Measurements from ENCODE around the gene TCEANC.
A peak's percentile ranks its signal among the peaks of the same experiment; 100 is the strongest.

Gene TCEANC

DNA sequence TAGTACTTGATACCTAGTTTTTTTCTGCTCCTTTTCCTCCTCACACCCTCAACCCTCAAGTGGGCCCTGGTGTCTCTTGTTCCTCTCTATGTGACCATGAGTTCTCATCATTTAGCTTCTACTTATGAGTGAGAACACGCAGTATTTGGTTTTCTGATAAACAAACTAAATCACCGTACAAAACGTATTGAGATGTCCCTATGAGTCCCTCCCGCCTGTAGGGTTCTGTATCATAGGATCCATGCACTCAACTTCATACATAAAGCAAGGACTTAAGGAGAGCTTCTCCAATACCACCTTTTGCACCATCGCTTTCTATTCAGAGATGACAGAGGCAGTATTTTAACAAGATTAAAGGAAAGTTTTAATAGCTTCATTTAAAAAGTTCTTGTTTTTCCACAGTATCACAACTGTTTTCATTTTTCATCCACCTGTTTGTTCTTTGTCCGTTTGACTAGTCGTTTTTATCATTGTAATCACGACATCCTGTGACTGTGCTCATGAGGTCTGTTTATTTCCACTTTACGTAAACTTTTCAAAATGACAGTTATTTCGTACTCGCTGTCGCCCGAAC lies 35.5 kb downstream of the TCEANC start:
- H3K4me1 ChIP-seq (ENCODE audit: control insufficient read depth in 1 of 2, insufficient read depth in 1 of 2, low read depth in 1 of 2, low read length in 1 of 2): peaks cover 12 to 30% of the 10 kb centered on the region in 2 experiments
- TF ChIP-seq, protein P1, sequence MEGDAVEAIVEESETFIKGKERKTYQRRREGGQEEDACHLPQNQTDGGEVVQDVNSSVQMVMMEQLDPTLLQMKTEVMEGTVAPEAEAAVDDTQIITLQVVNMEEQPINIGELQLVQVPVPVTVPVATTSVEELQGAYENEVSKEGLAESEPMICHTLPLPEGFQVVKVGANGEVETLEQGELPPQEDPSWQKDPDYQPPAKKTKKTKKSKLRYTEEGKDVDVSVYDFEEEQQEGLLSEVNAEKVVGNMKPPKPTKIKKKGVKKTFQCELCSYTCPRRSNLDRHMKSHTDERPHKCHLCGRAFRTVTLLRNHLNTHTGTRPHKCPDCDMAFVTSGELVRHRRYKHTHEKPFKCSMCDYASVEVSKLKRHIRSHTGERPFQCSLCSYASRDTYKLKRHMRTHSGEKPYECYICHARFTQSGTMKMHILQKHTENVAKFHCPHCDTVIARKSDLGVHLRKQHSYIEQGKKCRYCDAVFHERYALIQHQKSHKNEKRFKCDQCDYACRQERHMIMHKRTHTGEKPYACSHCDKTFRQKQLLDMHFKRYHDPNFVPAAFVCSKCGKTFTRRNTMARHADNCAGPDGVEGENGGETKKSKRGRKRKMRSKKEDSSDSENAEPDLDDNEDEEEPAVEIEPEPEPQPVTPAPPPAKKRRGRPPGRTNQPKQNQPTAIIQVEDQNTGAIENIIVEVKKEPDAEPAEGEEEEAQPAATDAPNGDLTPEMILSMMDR (IDR thresholded peaks at IDR 0.05): no peak
- H3K27ac ChIP-seq: peak overlapping the region; percentile 85
- H3K4me3 ChIP-seq (ENCODE audit: low read depth in 1 of 2, low read length in 1 of 2): peak overlapping the region; percentile 75 to 84
- H3K9me3 ChIP-seq: no peaks in the 10 kb centered on the region
- H3K27me3 ChIP-seq: no peaks in the 10 kb centered on the region
- no peaks in the 10 kb centered on the region for H3K36me3 ChIP-seq

- Histone ChIP-seq H3K27ac (peak within 1 kb of the TSS; percentile 85), H3K27me3 (no peaks in the 10 kb centered on the region), H3K36me3 (no peaks in the 10 kb centered on the region), H3K9me3 (no peaks in the 10 kb centered on the region), H3K4me1 (ENCODE audit: control insufficient read depth in 1 of 2, insufficient read depth in 1 of 2, low read depth in 1 of 2, low read length in 1 of 2) (peaks cover 15 to 34% of the 10 kb centered on the region in 2 experiments), H3K4me3 (ENCODE audit: low read depth in 1 of 2, low read length in 1 of 2) (peak within 1 kb of the TSS; percentile 75 to 84)
- TF ChIP-seq, protein P1 (IDR thresholded peaks at IDR 0.05): no peak
Observed at GRCh38 chrX:13688958-13689740, 36.2 kb downstream of the TCEANC start, which contains the start of gene RAB9A. Gene RAB9A (plus strand): TSS chrX:13689128. CDS start chrX:13708747, 19,619 bp downstream.

DNA sequence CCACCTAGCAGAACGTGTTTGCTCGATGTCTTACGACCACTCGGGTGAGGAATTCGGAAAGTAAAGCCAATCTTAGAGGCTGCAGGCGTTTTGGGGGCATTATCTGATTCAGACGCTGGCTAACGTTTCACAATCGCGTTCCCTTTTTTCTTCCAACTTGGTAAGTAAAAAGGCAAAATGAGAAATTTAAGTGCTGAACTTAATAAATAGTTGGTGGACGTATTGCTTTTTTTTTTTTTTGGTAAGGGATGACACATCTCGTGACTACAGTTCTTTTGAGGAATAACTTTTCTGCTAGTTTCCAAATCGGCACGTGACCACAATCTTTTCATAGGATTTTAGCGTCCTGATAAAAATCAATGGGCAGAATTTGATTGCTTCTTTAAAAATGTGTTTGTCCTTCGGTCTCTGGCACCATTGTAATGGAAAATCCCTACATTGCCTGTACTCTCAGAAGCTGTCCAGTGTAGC lies 36.8 kb downstream of the TCEANC start:
- peak overlapping the region; percentile 85 for H3K27ac ChIP-seq
- peak overlapping the region; percentile 75 to 84 for H3K4me3 ChIP-seq (ENCODE audit: low read depth in 1 of 2, low read length in 1 of 2)
- no peaks in the 10 kb centered on the region for H3K36me3 ChIP-seq
- peaks cover 15 to 34% of the 10 kb centered on the region in 2 experiments for H3K4me1 ChIP-seq (ENCODE audit: control insufficient read depth in 1 of 2, insufficient read depth in 1 of 2, low read depth in 1 of 2, low read length in 1 of 2)
- no peaks in the 10 kb centered on the region for H3K9me3 ChIP-seq
- TF ChIP-seq, protein P1 (IDR thresholded peaks at IDR 0.05): no peak
- no peaks in the 10 kb centered on the region for H3K27me3 ChIP-seq

DNA sequence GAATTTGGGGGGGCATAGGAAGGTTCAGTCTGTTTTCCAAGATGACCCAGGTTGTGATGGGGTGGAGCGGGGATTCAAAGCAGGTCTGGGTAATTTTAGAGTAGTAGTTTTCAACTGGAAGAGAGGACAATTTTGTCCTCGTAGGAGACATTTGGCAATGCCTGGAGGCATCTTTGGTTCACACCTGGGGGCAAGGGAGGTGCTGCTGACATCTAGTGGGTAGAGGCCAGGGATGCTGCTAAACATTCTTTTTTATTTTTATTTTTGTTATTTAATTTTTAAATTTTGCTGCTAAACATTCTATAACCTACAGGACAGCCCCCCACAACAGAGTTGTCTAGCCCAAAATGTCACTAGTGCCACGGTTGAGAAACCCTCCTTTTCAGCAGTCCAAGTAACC lies 37.9 kb downstream of the TCEANC start:
- H3K27me3 ChIP-seq: no peaks in the 10 kb centered on the region
- H3K4me1 ChIP-seq (ENCODE audit: control insufficient read depth in 1 of 2, insufficient read depth in 1 of 2, low read depth in 1 of 2, low read length in 1 of 2): peaks cover 15 to 42% of the 10 kb centered on the region in 2 experiments

GRCh38 chrX:13691841-13692371 lies 39.0 kb downstream of the TCEANC start:
- Histone ChIP-seq H3K9me3 (no peaks in the 10 kb centered on the region), H3K36me3 (no peaks in the 10 kb centered on the region), H3K4me1 (ENCODE audit: control insufficient read depth in 1 of 2, insufficient read depth in 1 of 2, low read depth in 1 of 2, low read length in 1 of 2) (peaks cover 19 to 43% of the 10 kb centered on the region in 2 experiments), H3K27me3 (no peaks in the 10 kb centered on the region), H3K4me3 (ENCODE audit: low read depth in 1 of 2, low read length in 1 of 2) (no peak overlapping the region), H3K27ac (no peak overlapping the region)
- TF ChIP-seq, protein P1 (IDR thresholded peaks at IDR 0.05): no peak

More for the DNA sequence above, 37.9 kb downstream of the TCEANC start:
- TF ChIP-seq, protein P1 (IDR thresholded peaks at IDR 0.05): no peak
- H3K36me3 ChIP-seq: no peaks in the 10 kb centered on the region
- no peaks in the 10 kb centered on the region for H3K9me3 ChIP-seq
- H3K27ac ChIP-seq: no peak overlapping the region
- H3K4me3 ChIP-seq (ENCODE audit: low read depth in 1 of 2, low read length in 1 of 2): no peak overlapping the region

Measured in neutrophil (primary cell).